Testis (tissue), 3 donors: Measurements from ENCODE around the gene CALML6. TPM values are rescaled to one million over a fixed set of nuclear protein-coding genes. Genes with fewer than 3 reads are reported as not detected.

Experiments
- DNase-seq: peaks from one replicate; pipeline ENCODE4 v3.0.0-alpha.2; 2019
- H3K27ac ChIP-seq, 2 donors: fragments of 200-600 bp; sonication (generic); one replicate each; pipeline ENCODE4 v1.5.1; 2019
- H3K27me3 ChIP-seq: fragments of 200-600 bp; sonication (generic); one replicate; pipeline ENCODE4 v1.5.1; 2019
- H3K36me3 ChIP-seq: fragments of 200-600 bp; sonication (generic); one replicate; pipeline ENCODE4 v1.5.1; 2017; ENCODE audit warnings: low read depth; ENCODE audit errors: missing control alignments
- H3K4me1 ChIP-seq: fragments of 200-600 bp; sonication (generic); one replicate; pipeline ENCODE4 v1.5.1; 2019
- H3K4me3 ChIP-seq, 2 donors: fragments of 200-600 bp; sonication (generic); one replicate each; pipeline ENCODE4 v1.5.1; 2017 to 2019
- H3K9me3 ChIP-seq: fragments of 200-600 bp; sonication (generic); one replicate; pipeline ENCODE4 v1.5.1; 2017
- POLR2A ChIP-seq: fragments of 450-650 bp; IDR thresholded peaks from one replicate; pipeline ENCODE4 v1.6.1; 2017; ENCODE audit warnings: antibody characterized with exemption, mild to moderate bottlenecking, moderate library complexity
- WGBS, 2 donors: methylation state at CpG; one replicate each; pipeline ENCODE4 v1.1.5; 2018; 5-methylcytosine and 5-hydroxymethylcytosine counted together
- intact Hi-C: fragments of 100-400 bp; cut with DNase I; formaldehyde crosslinking; loops from one replicate; pipeline ENCODE4 v1.15.1; 2023; ENCODE audit warnings: low total_unique reads
- polyA plus RNA-seq: library from polyadenylated mRNA; stranded (reverse); fragments of 350-450 nt; fragmentation: Illumina TruSeq; extraction: RNeasy Lipid Tissue Mini Kit (QIAGEN cat#74804); gene quantifications from one replicate; pipeline ENCODE4 v1.2.3, GENCODE V29; 2014; ENCODE audit warnings: low read depth, low replicate concordance; ENCODE audit not compliant: insufficient read depth
- total RNA-seq, 2 donors: library from RNA; depleted of rRNA; stranded (reverse); fragments of >200 nt; gene quantifications; one replicate each; pipeline ENCODE4 v1.2.3, GENCODE V29; 2016
- TF ChIP-seq, protein P1 (sequence below), 3 experiments: fragments of 450-650 bp in 2 of 3; fragments of 200-600 bp in 1 of 3; sonication (generic) in 1 of 3; IDR thresholded peaks; one replicate each; pipeline ENCODE4 v1.5.1; 2016 to 2019; ENCODE audit warnings: antibody characterized with exemption in 3 of 3, mild to moderate bottlenecking in 2 of 3, moderate library complexity in 1 of 3

Gene CALML6
- total and polyA plus RNA-seq, 3 donors from 2014 or later: 0.96 to 2.1 (median 1.2) TPM

DNA sequence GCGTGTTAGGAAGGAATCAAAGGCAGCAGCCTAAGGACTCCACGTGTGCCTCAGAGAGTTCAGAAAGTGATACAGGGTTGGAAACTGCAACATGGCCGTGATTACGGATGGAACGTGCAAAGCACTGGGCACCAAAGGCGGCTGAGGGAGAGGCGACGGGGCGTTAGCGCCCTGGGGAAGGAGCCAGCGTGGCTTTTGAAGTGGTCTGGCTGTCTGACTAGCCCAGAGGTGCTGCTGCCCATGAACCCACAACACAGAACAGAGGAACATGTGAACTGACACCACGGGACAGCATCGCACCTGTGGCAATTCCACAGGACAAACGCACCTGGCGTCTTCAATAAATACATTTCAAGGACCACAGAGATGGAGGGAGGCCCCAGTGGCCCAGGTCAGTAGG lies 22.0 kb downstream of the CALML6 start:
- 72 to 76% methylated on average over 15 of the region's 15 CpGs for WGBS, 2 donors
- H3K36me3 ChIP-seq: no peaks in the 10 kb centered on the region
- H3K4me1 ChIP-seq: no peaks in the 10 kb centered on the region
- DNase-seq: no peak
- H3K9me3 ChIP-seq: no peaks in the 10 kb centered on the region
- H3K4me3 ChIP-seq: no peak overlapping the region
- intact Hi-C loops: no loop called here
- H3K27me3 ChIP-seq: no peaks in the 10 kb centered on the region
- TF ChIP-seq POLR2A: no peak
- TF ChIP-seq, protein P1, sequence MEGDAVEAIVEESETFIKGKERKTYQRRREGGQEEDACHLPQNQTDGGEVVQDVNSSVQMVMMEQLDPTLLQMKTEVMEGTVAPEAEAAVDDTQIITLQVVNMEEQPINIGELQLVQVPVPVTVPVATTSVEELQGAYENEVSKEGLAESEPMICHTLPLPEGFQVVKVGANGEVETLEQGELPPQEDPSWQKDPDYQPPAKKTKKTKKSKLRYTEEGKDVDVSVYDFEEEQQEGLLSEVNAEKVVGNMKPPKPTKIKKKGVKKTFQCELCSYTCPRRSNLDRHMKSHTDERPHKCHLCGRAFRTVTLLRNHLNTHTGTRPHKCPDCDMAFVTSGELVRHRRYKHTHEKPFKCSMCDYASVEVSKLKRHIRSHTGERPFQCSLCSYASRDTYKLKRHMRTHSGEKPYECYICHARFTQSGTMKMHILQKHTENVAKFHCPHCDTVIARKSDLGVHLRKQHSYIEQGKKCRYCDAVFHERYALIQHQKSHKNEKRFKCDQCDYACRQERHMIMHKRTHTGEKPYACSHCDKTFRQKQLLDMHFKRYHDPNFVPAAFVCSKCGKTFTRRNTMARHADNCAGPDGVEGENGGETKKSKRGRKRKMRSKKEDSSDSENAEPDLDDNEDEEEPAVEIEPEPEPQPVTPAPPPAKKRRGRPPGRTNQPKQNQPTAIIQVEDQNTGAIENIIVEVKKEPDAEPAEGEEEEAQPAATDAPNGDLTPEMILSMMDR (IDR thresholded peaks at IDR 0.05): no peak
- no peak overlapping the region for H3K27ac ChIP-seq

DNA sequence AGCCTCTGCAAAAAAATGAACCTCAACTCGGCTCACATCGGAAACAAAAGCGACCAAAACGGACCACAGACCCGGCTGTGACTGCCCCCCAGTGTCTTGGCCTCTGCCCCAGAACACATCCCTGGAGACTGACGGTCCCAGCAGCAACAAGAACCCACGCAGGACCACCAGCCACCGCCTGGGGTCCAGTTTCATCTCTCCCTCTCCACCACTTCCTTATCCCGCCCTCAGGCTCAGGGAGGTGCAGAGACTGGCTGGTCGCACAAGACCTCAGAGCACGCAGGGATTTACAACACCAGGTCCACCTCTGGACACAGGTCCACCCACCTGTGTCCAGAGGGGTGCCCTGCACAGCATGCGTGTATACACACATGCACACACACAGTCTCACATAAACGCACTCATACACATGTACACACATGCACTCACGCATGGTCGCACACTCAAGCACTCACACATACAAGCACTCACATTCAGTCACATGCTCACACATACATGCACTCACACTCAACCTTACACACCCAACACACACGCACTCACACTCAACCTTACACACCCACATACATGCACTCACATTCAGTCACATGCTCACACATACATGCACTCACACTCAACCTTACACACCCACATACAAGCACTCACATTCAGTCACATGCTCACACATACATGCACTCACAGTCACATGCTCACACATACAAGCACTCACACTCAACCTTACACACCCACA lies 22.7 kb downstream of the CALML6 start:
- intact Hi-C loops: no loop called here
- no peak overlapping the region for H3K27ac ChIP-seq
- no peaks in the 10 kb centered on the region for H3K27me3 ChIP-seq
- no peak for DNase-seq
- H3K36me3 ChIP-seq: no peaks in the 10 kb centered on the region
- WGBS, 2 donors: 49 to 68% methylated on average over 13 to 16 of the region's 16 CpGs
- no peaks in the 10 kb centered on the region for H3K4me1 ChIP-seq
- TF ChIP-seq, protein P1 (IDR thresholded peaks at IDR 0.05): no peak
- no peak for TF ChIP-seq POLR2A
- no peak overlapping the region for H3K4me3 ChIP-seq
- no peaks in the 10 kb centered on the region for H3K9me3 ChIP-seq

DNA sequence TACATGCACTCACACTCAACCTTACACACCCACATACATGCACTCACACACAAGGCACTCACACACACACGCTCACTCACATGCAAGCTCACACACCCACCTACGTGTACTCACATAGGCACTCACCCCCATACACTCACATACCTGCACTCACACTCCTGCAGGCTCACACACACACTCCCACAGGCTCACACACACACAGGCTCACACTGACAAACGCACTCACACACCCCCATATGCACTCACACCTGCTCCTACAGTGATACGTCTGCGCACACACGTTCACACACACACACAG lies 23.2 kb downstream of the CALML6 start:
- Histone ChIP-seq H3K9me3 (no peaks in the 10 kb centered on the region), H3K4me3 (no peak overlapping the region), H3K36me3 (no peaks in the 10 kb centered on the region), H3K4me1 (no peaks in the 10 kb centered on the region), H3K27ac (no peak overlapping the region), H3K27me3 (no peaks in the 10 kb centered on the region)
- TF ChIP-seq, protein P1 (IDR thresholded peaks at IDR 0.05): no peak
- no peak for TF ChIP-seq POLR2A
- no peak for DNase-seq
- intact Hi-C loops: no loop called here
- 75 to 76% methylated on average over 6 of the region's 6 CpGs for WGBS, 2 donors

DNA sequence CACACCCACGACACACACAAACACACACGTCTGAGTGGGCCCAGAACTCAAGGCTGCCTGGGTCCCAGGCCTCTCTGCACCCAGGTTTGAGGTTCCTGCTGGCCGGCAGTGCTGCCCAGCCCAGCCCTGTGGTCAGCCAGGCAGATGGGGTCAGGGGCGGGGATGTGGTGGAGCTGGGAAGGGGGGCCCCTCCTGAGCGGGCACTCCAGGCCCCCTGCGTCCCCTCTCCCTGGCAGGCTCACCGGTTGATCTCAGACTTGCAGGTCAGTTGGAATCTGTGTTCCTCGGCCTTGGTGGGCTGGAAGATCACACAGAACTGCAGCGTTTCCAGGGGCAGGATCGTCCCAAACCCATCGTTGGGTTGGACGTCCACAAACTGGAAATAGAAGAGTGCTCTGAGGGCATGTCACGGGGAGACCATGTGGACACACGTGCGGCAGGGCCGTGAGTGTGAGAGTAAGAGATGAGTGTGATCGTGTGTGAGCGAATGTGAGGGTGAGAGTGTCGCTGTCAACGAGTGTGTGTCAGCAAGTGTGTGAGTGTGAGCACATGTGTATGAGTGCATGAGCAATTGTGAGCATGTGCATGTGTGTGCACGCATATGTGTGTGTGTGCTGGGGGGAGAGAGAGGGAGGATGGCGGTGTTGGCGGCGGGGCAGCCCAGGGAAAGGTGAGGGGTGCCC lies 23.7 kb downstream of the CALML6 start:
- WGBS, 2 donors: 83 to 88% methylated on average over 18 to 24 of the region's 24 CpGs
- no peaks in the 10 kb centered on the region for H3K4me1 ChIP-seq
- H3K4me3 ChIP-seq: no peak overlapping the region
- intact Hi-C loops: no loop called here
- no peaks in the 10 kb centered on the region for H3K36me3 ChIP-seq
- no peaks in the 10 kb centered on the region for H3K27me3 ChIP-seq
- no peaks in the 10 kb centered on the region for H3K9me3 ChIP-seq
- no peak overlapping the region for H3K27ac ChIP-seq
- TF ChIP-seq POLR2A: no peak
- TF ChIP-seq, protein P1 (IDR thresholded peaks at IDR 0.05): no peak
- no peak for DNase-seq
